ENCODE measurements around the gene KANSL1. TPM values are rescaled to one million over a fixed set of nuclear protein-coding genes. Genes with fewer than 3 reads are reported as not detected.
"Not testable (repeated sequence)": the region's sequence is repeated elsewhere in the genome, so short reads cannot be mapped to it uniquely, and the experiment has no call there.

KANSL1 gene
- total and polyA plus RNA-seq, 9 of the 15 experiments (the other 6 are each of a cell fraction or from before 2014, with no cell fraction given) = 3.6 to 55.4 (median 31.8) TPM

- no peak overlapping the region for H3K9ac ChIP-seq (ENCODE audit: insufficient read depth in 1 of 2, low read depth in 2 of 2, low read length in 2 of 2)
- ChIA-PET POLR2A (interaction anchor here (0.6 to 4.0 kb wide), 4 partner anchors 11 to 104 kb away, joined by 3 to 32 read pairs (median 3); partner anchors contain the start of gene KANSL1), CTCF (ENCODE audit: low intra/inter-chr PET ratio) (interaction anchor here (0.6 kb wide), 1 partner anchor 105 kb away, joined by 3 read pairs; the partner anchor contains the start of gene KANSL1)
- in situ Hi-C loops (cut with MboI) = no loop called here
- FAIRE-seq = peak; percentile 57
- no peaks in the 10 kb centered on the region for H3K9me1 ChIP-seq (ENCODE audit: control insufficient read depth, insufficient read depth, low read length)
- H3K79me2 ChIP-seq (ENCODE audit: control insufficient read depth, insufficient read depth, low read length) = peaks cover 86% of the 10 kb centered on the region
- no peaks in the 10 kb centered on the region for H3K9me3 ChIP-seq (replicated peaks; ENCODE audit: control insufficient read depth, insufficient read depth, low read depth, low read length)
- peaks cover 29% of the 10 kb centered on the region for H3K36me3 ChIP-seq (ENCODE audit: control insufficient read depth, insufficient read depth, low read length)
- TF ChIP-seq RBM25 (IDR thresholded peaks at IDR 0.05; ENCODE audit: low read depth, low read length, severe bottlenecking) (peak; percentile 66), ELF1 (tag; IDR thresholded peaks at IDR 0.05) (no peak), ZNF121 (CRISPR knock-in tag; conservative IDR thresholded peaks at IDR 0.05) (peak; percentile 94), SIRT6 (IDR thresholded peaks at IDR 0.05; ENCODE audit: low read depth, low read length) (no peak), E2F5 (CRISPR knock-in tag; IDR thresholded peaks at IDR 0.05) (no peak)
- no peak overlapping the region for H3K4me3 ChIP-seq
- 86% methylated on average over 2 of the region's 2 CpGs for WGBS (ENCODE audit: insufficient coverage, low coverage, missing lambda C conversion rate)
- intact Hi-C loops (cut with micrococcal nuclease) = no loop called here
- H4K20me1 ChIP-seq (replicated peaks; ENCODE audit: control insufficient read depth, insufficient read depth, low read length) = no peaks in the 10 kb centered on the region
- DNase-seq (ENCODE audit: extremely low read depth in 1 of 4, low spot score in 3 of 4) = no peak
- peaks cover 0 to 6% of the 10 kb centered on the region in 2 experiments; a peak in 3 of 5 replicates for H3K4me1 ChIP-seq (replicated peaks in 1 of 2; ENCODE audit: control insufficient read depth in 2 of 2, insufficient read depth in 2 of 2, low read length in 2 of 2)
- H3K27ac ChIP-seq (ENCODE audit: extremely low read depth, low read depth, low read length) = no peak overlapping the region
- no peak overlapping the region for H3K4me2 ChIP-seq (ENCODE audit: insufficient read depth, low read length)
- H2AFZ ChIP-seq (ENCODE audit: low read depth, low read length) = no peak overlapping the region
- BruUV-seq (replicated peaks) = no TSS peak
- ATAC-seq = no peak
- H3K27me3 ChIP-seq (ENCODE audit: control insufficient read depth in 2 of 2, insufficient read depth in 2 of 2, low read length in 2 of 2) = no peaks in the 10 kb centered on the region
Measured at GRCh38 chr17:46088595-46088994, 104.6 kb downstream of the KANSL1 start.

DNA sequence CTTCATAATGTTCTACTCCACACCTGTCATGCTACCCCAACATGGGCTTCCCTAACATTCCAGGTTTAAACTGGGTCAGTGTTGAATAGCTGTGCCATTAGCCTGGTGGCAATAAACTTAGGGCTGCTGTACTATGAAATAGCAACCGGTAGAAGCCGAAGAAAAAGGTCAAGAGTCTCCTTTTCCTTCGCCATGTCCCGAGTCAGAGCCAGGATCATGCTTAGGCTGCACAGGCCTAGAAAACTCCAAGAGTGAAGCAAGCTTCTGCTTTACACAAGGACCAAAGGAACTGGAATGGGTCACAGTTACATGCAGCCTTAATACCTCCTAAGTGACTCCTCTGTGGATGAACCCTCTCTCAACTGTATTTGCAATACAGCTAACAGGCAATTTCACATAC, 105.4 kb downstream of the KANSL1 start:
- FAIRE-seq; H3K27me3 ChIP-seq (ENCODE audit: control insufficient read depth in 2 of 2, insufficient read depth in 2 of 2, low read length in 2 of 2); H3K9me1 ChIP-seq (ENCODE audit: control insufficient read depth, insufficient read depth, low read length); H3K4me2 ChIP-seq (ENCODE audit: insufficient read depth, low read length); intact Hi-C loops (cut with micrococcal nuclease); CTCF ChIA-PET (ENCODE audit: low intra/inter-chr PET ratio); H3K27ac ChIP-seq (ENCODE audit: extremely low read depth, low read depth, low read length); H3K9me3 ChIP-seq (replicated peaks; ENCODE audit: control insufficient read depth, insufficient read depth, low read depth, low read length); H2AFZ ChIP-seq (ENCODE audit: low read depth, low read length); H3K9ac ChIP-seq (ENCODE audit: insufficient read depth in 1 of 2, low read depth in 2 of 2, low read length in 2 of 2); in situ Hi-C loops (cut with MboI); BruUV-seq (replicated peaks); H4K20me1 ChIP-seq (replicated peaks; ENCODE audit: control insufficient read depth, insufficient read depth, low read length); DNase-seq (ENCODE audit: extremely low read depth in 1 of 4, low spot score in 3 of 4); H3K4me3 ChIP-seq: not testable (repeated sequence)
- ATAC-seq = peak; percentile 14; the same call in 2 of the 3 replicates
- H3K79me2 ChIP-seq (ENCODE audit: control insufficient read depth, insufficient read depth, low read length) = peaks cover 86% of the 10 kb centered on the region
- H3K4me1 ChIP-seq (replicated peaks in 1 of 2; ENCODE audit: control insufficient read depth in 2 of 2, insufficient read depth in 2 of 2, low read length in 2 of 2) = peaks cover 5 to 12% of the 10 kb centered on the region in 2 experiments; a peak in 4 of 5 replicates
- 90% methylated on average over 4 of the region's 4 CpGs for WGBS (ENCODE audit: insufficient coverage, low coverage, missing lambda C conversion rate)
- POLR2A ChIA-PET = interaction anchor here (0.6 to 1.0 kb wide), 2 partner anchors 10 to 90 kb away, joined by 3 read pairs; no protein-coding TSS in a partner anchor
- H3K36me3 ChIP-seq (ENCODE audit: control insufficient read depth, insufficient read depth, low read length) = peaks cover 27% of the 10 kb centered on the region

Data from K562 (cell line).